ENCODE data around the gene C17orf75. TPM values are rescaled to one million over a fixed set of nuclear protein-coding genes. Genes with fewer than 3 reads are reported as not detected.
A peak's percentile ranks its signal among the peaks of the same experiment; 100 is the strongest.
"Not testable (repeated sequence)": the region's sequence is repeated elsewhere in the genome, so short reads cannot be mapped to it uniquely, and the experiment has no call there.

Gene C17orf75
- total and polyA plus RNA-seq, 8 donors, result 7.5 to 48.0 (median 14.8) TPM

GRCh38 chr17:32319548-32319905 lies 22.4 kb downstream of the C17orf75 start:
- H3K4me3 ChIP-seq, result peak overlapping the region in 1 of 4 donors; percentile 22
- intact Hi-C loops (cut with DNase I; ENCODE audit: low total_unique reads), result loop anchor here (5.0 kb wide), 1 partner anchor 67 kb away; no protein-coding TSS in a partner anchor
- TF ChIP-seq EP300 (IDR thresholded peaks at IDR 0.05) (no peak), CTCF (IDR thresholded peaks at IDR 0.05) (peak in 6 of 7 experiments; percentile 12 to 95 (median 90)), POLR2A (IDR thresholded peaks at IDR 0.05) (no peak), POLR2AphosphoS5 (IDR thresholded peaks at IDR 0.05) (peak in 1 of 3 donors; percentile 7)

GRCh38 chr17:32318071-32318470 lies 23.9 kb downstream of the C17orf75 start:
- Histone ChIP-seq H3K4me1 (no peaks in the 10 kb centered on the region), H3K9me3 (no peaks in the 10 kb centered on the region), H3K27me3 (no peaks in the 10 kb centered on the region), H3K36me3 (no peaks in the 10 kb centered on the region), H3K27ac (no peak overlapping the region), H3K4me3 (no peak overlapping the region)
- WGBS, 5 donors, result 86 to 96% (median 95%) methylated on average over 4 to 8 of the region's 8 CpGs
- no peak for DNase-seq
- no peak for TF ChIP-seq CTCF (IDR thresholded peaks at IDR 0.05)
- TF ChIP-seq POLR2AphosphoS5 (IDR thresholded peaks at IDR 0.05), result no peak
- no peak for TF ChIP-seq POLR2A (IDR thresholded peaks at IDR 0.05)
- no peak for TF ChIP-seq EP300 (IDR thresholded peaks at IDR 0.05)
- intact Hi-C loops (cut with DNase I; ENCODE audit: low total_unique reads), result loop anchor here (5.0 kb wide), 1 partner anchor 66 kb away; no protein-coding TSS in a partner anchor

More at GRCh38 chr17:32319548-32319905, 22.4 kb downstream of the C17orf75 start:
- 15 to 21% (median 19%) methylated on average over 5 of the region's 5 CpGs for WGBS, 5 donors
- H3K27ac ChIP-seq, result no peak overlapping the region
- peaks cover 0 to 10% (median 10%) of the 10 kb centered on the region in 4 donors for H3K4me1 ChIP-seq
- H3K27me3 ChIP-seq, result no peaks in the 10 kb centered on the region
- peak; percentile 83 to 84 for DNase-seq
- H3K36me3 ChIP-seq, result no peaks in the 10 kb centered on the region
- H3K9me3 ChIP-seq, result no peaks in the 10 kb centered on the region

GRCh38 chr17:32317353-32317752 lies 24.6 kb downstream of the C17orf75 start:
- H3K9me3 ChIP-seq, result no peaks in the 10 kb centered on the region
- WGBS, 5 donors, result 65 to 74% (median 70%) methylated on average over 4 of the region's 4 CpGs
- intact Hi-C loops (cut with DNase I; ENCODE audit: low total_unique reads), result loop anchor here (5.0 kb wide), 1 partner anchor 65 kb away; no protein-coding TSS in a partner anchor
- DNase-seq, result no peak
- H3K4me3 ChIP-seq, result no peak overlapping the region
- H3K36me3 ChIP-seq, result no peaks in the 10 kb centered on the region
- no peak overlapping the region for H3K27ac ChIP-seq
- TF ChIP-seq POLR2AphosphoS5 (IDR thresholded peaks at IDR 0.05) (no peak), POLR2A (IDR thresholded peaks at IDR 0.05) (no peak), EP300 (IDR thresholded peaks at IDR 0.05) (no peak), CTCF (IDR thresholded peaks at IDR 0.05) (no peak)
- H3K4me1 ChIP-seq, result no peaks in the 10 kb centered on the region
- no peaks in the 10 kb centered on the region for H3K27me3 ChIP-seq

GRCh38 chr17:32316653-32317052 lies 25.3 kb downstream of the C17orf75 start:
- H3K4me1 ChIP-seq, H3K4me3 ChIP-seq, DNase-seq, H3K9me3 ChIP-seq, H3K27ac ChIP-seq, H3K36me3 ChIP-seq, H3K27me3 ChIP-seq: not testable (repeated sequence)
- WGBS, 5 donors, result 91 to 98% (median 94%) methylated on average over 5 of the region's 5 CpGs
- intact Hi-C loops (cut with DNase I; ENCODE audit: low total_unique reads), result loop anchor here (5.0 kb wide), 1 partner anchor 64 kb away; no protein-coding TSS in a partner anchor

GRCh38 chr17:32315171-32315570 lies 26.8 kb downstream of the C17orf75 start:
- TF ChIP-seq CTCF (IDR thresholded peaks at IDR 0.05) (no peak), EP300 (IDR thresholded peaks at IDR 0.05) (no peak), POLR2AphosphoS5 (IDR thresholded peaks at IDR 0.05) (no peak), POLR2A (IDR thresholded peaks at IDR 0.05) (no peak)
- 82 to 88% (median 86%) methylated on average over 8 of the region's 8 CpGs for WGBS, 5 donors
- Histone ChIP-seq H3K27me3 (no peaks in the 10 kb centered on the region), H3K9me3 (no peaks in the 10 kb centered on the region), H3K4me1 (peaks cover 0 to 9% (median 3%) of the 10 kb centered on the region in 4 donors), H3K36me3 (no peaks in the 10 kb centered on the region), H3K4me3 (no peak overlapping the region), H3K27ac (no peak overlapping the region)
- DNase-seq, result no peak
- intact Hi-C loops (cut with DNase I; ENCODE audit: low total_unique reads), result loop anchor here (5.0 kb wide), 1 partner anchor 63 kb away; no protein-coding TSS in a partner anchor
